COLO829 (cell line): ENCODE measurements around the gene SLX9.
A peak's percentile ranks its signal among the peaks of the same experiment; 100 is the strongest.

Experiments used
- DNase-seq: peaks from one replicate; pipeline ENCODE4 v3.0.0; 2012; ENCODE audit warnings: low spot score

SLX9 gene, protein sequence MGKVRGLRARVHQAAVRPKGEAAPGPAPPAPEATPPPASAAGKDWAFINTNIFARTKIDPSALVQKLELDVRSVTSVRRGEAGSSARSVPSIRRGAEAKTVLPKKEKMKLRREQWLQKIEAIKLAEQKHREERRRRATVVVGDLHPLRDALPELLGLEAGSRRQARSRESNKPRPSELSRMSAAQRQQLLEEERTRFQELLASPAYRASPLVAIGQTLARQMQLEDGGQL

DNA sequence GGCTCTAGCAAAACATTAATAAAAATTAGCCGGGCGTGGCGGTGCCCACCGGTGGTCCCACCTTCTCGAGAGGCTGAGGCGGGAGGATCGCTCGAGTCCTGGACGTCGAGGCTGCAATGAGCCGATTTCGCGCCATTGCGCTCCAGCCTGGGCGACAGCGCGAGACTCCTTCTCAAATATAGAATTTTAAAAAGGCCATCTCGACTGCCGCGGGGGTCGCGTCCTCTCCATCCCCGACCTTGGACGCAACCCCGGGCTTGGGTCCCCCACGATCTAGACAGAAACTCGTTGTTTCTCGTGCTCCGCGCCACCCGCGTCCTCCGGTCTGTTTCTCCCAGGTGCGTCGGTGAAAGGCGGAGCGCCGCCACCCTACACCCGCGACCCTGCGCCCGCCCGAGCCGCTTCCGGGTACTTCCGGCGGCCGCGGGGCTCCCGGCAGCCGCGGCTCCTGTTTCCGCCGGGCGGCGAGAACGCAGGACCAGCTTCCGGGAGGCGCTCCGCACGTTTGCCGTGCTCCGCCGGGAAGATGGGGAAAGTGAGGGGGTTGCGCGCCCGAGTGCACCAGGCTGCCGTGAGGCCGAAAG is at the start of gene SLX9:
Gene SLX9, plus strand, starts transcription at position 498 of the 584 bp plus-strand sequence. Its CDS starts 29 bp downstream, at position 527.
- peak; percentile 76 for DNase-seq

DNA sequence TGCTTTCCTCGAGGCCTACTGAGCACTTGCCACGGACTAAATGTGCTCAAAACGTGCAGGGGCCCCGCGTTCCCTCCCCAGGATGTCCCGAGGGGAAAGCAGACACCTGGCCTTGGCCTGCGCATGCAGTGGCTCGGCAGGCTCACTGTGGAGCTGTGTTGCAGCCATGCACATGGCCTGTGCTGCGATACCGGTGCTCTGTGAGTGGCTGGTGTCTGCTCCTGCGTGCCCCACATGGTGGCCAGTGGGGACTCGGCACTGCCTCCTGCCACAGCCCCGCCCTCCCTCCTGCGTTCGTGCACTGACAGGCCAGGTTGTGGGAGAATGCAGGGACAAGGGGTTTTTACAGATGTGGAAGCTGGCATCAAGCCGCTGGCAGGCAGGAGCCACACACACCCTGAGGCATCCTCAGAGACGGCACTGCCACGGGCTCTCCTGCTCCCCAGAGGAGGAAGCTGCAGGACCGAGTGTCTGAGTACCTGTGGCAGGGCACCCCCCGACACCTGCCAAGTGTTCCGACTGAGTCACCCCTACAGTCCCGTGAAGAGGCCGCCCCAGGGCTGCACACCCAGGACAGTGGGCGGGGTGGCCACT is 49.4 kb upstream of the SLX9 start:
- no peak for DNase-seq

DNA sequence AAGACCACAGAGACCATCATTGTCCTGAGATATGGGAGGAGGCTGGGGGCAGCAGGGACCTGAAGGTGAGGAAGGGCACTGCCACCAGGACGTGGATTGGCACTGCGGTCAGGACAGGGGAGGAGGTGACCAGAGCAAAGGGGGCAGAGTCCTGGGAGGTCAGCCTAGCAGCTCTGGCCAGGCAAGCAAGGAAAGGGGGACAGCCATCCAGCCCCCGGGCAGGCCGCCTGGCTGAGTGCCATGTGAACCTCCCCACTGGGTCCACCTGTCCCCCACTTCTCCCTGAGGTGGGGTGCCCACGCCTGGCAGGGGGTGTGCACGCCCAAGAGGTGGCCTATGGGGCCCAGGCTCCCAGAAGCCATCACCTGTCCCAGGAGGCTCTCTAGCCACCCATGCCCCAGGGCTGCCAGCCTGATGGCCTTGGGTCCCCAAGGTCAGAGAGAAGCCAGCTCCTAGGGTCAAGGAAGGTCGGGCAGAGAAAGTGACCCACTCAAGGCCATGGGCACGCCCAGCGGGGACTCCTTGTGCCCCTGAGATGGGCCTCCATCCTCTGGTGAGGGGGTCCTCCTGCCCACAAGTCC is 48.8 kb upstream of the SLX9 start:
- no peak for DNase-seq

DNA sequence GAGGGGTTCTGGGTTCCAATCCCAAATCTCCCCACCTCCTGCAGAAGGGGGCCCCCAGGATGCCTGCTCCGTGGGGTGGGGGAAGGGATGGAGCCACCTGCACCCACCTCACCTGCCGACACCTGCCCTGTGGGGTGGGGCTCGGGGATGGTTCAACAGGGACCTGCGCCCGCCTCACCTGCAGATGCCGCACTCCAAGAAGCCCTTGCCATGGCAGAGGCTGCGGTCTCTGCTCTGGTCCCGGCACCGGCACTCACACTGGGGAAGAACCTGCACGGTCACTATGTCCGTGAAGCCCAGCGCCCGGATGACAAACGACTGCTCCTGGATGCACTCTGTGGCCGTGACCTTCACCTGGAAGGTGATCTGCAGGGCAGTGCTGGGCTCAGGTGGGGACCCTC is 48.2 kb upstream of the SLX9 start:
- DNase-seq: no peak

DNA sequence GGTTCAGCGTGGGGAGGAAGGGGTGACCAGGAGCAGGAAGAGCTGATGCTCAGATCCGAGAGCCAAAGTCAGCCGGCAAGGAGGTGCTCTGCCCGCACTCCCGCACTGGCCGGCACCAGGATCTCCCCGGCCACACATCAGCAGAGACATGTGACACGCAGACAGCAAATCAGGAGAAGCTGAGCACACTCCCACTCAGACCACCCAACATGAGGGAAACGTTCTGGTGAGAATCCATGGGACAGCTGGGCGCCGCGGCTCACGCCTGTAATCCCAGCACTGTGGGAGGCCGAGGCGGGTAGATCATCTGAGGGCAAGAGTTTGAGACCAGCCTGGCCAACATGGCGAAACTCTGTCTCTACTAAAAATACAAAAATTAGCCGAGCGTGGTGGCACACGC is 47.7 kb upstream of the SLX9 start:
- DNase-seq: no peak

DNA sequence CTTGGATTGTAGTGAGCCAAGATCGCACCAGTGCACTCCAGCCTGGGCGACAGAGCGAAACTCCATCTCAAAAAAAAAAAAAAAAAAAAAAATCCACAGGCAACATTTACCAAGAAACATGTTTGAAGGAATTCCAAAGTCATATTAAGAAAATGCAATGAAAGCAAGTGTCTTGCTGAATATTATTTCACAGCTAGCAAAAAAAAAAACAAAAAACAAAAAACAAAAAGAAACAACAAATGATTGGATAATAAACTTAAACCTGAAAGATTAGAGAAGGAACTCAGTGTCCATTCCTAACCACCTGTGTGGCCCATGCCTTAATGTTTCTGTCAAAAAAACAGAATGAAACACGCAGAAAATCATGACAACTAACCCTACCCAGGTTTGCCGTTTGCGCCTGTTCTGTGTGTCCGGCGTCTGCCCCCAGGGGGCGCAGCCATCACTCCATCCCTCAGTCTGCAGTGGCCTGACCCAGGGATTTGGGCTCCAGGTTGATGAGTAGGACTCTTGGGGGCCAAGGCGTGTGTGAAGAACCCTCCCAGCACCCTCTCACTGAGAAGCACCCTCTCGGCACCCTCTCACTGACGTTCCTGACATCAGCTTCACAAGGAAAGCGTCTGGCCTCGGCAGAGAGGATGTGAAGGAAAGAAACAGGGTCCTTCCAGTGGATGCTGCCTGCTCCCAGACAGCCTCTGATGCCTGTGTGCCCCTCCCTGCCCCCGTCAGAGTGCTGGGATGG is 47.1 kb upstream of the SLX9 start:
- DNase-seq: no peak

DNA sequence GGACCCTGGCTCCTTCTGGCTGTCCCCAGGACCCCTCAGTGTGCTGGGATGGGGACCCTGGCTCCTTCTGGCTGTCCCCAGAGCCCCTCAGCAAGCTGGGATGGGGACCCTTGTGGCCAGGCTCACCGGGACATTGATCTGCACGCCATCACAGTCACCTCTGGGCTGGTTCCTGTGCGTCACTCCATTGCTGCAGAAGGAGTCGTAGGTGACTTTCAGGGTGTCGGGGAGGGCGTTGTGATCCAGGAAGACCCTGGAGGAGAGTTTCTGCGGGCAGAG is 46.6 kb upstream of the SLX9 start:
- no peak for DNase-seq

DNA sequence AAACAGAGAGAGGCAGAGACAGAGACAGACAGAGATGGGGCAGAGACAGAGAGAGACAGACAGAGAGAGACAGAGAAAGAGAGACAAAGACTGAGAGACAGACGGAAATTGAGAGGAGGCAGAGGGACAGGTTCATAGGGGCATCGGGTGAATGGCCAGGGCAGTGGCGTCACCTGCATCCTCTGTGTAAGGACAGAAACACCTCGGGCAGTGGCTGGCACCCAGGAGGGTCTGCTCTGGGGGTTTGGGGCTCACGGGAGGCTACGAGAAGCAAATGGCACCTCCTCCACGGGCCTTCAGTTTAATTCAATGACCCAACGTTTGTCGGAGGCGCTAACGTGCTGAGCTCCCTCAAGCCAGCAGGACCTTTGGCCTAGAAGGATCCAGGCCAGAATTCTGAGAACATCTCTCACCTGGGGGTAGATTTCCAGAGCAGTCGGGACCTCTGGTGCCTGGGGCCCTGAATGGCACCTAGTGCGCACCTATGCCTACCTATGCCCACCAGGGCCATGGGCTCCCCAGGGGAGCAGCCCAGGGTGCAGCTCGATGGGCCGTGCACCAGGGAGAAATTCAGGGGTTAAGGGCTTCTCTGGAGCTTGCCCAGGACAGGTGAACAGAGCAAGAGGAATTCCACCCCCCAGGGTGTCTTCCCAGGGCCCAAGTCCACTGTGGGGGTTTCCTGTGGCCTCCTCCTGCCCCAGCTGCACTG is 45.7 kb upstream of the SLX9 start:
- no peak for DNase-seq

DNA sequence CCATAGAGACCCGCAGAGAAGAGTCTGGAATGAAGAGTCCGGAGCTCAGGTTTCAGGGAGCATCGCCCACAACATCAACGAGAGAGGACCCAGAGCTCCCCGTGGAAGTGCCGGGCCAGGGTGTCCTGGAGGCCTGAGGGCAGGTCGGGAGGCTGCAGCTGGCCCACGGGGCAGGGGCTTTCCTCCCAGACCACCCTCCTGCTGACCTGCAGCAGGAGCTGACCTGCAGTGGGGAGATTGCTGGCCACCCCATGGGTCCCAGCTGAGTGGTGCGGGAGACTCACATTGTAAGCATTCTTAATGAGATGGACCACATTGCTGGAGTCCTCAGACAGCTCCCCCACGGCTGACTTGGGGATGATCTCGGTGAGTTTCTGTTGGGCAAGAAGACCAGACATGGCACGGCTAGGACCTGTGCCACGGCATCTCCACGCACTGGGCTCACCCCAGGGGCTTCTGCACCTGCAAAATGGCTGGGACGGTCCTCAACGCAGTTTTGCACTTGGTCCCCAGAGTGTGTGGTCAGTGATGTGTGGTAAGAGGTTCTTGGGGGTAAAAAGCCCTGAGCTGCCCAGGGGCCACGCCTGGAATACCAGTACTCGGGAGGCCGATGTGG is 45.0 kb upstream of the SLX9 start:
- no peak for DNase-seq

DNA sequence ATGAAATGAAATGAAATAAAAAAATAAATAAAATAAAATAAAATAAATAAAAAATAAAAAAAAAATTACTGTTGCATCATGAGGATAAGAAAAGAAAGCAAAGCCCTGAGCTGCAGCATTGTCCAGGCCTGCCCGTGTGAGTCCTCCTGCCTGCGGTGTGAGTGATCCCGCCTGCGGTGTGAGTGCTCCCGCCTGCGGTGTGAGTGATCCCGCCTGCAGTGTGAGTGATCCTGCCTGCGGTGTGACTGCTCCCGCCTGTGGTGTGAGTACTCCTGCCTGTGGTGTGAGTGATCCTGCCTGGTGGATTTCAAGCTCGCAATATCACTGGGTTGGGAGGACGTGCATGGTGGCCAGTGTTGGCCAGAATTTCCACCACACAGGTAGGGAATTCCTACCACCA is 44.0 kb upstream of the SLX9 start:
- DNase-seq: no peak

DNA sequence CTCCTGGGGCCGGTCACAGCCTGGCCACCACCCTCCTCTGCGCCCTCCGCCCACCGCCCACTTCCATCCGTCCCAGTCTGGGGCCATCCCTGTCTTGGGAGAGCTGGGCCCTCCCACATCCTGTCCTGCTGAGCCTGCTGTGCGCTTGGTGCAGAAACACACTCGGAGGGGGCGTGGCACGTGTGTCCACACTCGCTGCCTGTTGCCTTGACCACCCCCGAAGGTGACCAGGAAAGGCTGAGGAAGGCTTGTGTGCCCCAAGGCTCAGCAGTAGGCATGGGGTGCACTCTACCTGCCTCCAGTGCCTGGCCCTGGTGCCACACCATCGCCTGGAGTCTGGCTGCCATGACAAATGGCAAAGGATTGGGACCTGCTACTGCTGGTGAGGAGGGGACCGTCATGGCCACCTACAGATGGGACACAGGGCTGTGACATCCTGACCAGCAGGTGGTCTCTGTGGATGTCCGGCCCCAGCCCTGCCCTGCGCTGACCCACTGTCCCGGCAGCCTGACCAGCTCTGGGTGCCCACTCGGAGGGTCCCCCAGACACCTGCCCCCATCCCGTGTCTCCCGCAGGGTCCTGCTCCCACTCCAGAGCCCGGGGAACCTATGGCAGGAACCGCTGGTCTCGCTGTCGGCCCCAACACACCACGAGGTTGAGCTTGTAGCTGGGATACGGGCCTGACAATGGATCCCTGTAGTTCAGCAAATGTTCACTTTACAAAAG is 43.1 kb upstream of the SLX9 start:
- no peak for DNase-seq

DNA sequence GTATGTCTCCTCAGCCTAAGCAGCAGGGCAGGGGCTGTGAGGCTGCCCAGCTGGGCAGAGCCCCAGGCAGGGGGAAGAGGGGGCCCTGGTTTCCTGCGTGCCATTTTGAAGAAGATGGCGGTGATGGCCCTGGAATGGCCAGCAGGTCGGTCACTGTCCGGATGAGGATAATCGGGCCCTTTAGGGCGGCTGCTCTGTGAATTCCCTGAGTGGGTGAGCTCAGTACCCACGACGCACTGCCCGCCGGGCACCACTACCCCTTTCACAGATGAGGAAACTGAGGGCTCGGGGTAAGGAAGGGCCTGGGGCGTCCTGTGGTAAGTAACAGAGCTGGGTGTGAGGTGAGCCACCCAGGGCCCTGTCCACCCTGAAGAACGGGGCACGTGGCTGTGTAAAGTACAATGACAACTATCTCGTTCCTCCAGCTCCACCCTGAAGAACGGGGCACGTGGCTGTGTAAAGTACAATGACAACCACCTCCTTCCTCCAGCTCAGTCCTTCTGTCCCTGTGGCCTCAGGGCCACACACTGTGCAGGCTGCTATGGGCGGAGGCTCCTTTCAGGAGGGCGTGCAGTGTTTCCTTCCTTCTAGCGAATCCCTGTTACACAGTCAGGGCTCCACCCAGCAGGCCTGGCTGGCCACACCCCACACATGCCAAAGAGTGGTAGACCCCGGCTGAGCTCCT is 42.4 kb upstream of the SLX9 start:
- DNase-seq: no peak

DNA sequence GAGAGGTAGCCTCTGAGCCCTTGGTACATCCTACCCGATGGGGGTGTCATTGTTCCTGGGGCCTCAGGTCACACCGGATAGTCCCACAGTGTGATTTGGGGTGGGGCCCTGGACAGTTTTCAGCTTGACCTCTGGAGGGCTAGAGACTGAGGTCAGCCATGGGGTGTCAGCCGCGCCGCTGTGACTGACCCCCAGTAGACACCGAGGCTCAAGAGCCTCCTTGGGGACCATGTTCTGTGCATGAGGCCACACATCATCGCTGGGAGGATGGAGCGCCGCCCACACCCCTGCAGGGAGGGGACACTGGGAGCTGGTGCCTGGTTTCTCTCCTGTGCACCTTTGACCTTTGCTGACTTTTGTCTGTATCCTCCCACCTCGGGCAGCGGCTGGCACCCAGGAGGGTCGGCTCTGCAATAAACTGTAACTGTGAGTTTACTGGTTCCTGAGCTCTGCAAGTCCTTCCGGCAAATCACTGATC is 41.8 kb upstream of the SLX9 start:
- DNase-seq: no peak

DNA sequence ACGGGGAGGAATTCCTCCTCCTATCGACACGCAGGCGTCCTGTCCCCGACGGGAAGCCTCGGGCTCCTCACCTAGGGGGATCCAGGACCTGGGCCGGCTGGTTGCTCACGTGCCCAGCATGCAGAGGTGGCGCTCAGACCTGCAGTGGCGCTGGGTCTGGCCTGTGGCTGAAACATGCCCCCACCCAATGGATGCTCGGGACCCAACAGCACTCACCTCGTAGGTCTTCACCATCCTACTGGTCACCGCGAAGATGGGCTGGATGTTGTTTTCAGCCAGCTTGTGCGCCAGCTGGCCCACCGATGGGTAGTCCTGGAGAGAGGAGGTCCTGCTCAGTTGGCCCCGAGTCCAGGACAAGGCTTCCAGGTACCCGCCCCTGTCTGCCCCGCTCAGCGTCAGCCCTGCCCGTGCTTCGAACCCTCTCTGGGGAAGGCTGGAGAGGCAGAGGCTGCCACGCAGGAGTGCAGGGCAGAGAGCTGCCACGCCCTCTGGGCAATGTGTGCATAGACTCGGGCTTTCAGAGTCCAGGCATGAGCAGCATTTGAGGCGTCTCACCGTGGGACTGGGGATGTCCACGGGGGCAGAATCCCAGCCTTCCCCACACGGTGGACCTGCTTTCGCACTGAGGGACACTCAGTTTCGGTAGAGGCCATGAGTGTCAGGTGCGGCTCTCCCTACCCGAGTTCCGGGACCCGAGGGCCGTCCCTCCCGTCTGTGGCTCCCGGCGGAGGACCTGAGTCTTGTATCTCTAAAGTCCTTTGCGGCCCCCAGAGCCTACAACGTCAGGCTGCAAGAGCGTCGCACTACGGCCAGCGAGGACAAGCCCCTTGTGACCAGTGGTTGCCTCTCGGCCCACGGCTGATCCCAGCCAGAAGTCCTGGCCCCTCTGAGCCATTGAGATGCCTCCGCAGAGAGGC is 40.7 kb upstream of the SLX9 start:
- no peak for DNase-seq

DNA sequence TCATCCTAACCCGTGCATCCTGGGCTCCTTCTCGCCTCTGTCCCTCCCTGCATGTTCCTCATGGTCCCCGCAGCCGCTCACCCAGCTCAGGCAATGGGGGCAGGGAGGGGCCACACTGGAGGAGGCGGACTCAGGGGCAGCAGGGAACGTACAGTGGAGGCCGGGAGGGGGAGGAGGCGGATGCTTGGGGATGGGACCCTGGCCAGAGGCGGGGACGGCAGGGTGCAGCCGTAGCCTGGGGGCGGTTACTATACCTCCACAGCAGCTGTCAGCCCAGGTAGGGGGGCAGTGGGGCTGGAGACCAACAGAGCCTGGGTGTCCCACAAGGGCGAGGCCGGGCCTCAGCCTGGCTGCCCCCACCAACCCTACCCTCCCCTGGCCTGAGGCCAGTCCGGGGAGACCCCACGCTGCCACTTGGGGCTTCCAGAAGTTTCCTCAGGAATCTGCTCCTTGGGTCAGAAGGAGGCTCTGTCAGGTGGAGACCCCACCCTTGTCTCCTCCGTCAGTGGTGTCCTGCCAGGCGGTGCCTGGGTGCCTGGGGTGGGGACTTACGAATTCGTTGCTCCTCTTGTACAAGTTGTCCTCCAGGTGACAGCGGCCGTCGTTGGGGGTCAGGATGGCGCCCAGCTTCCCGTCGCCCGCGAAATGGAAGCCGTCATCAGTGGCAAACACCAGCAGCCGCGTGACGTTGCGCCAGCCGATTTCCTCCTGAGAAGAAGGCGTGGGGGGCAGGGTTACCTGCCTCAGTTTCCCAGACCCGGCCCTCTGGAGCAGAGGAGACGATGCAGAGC is 39.9 kb upstream of the SLX9 start:
- DNase-seq: no peak

DNA sequence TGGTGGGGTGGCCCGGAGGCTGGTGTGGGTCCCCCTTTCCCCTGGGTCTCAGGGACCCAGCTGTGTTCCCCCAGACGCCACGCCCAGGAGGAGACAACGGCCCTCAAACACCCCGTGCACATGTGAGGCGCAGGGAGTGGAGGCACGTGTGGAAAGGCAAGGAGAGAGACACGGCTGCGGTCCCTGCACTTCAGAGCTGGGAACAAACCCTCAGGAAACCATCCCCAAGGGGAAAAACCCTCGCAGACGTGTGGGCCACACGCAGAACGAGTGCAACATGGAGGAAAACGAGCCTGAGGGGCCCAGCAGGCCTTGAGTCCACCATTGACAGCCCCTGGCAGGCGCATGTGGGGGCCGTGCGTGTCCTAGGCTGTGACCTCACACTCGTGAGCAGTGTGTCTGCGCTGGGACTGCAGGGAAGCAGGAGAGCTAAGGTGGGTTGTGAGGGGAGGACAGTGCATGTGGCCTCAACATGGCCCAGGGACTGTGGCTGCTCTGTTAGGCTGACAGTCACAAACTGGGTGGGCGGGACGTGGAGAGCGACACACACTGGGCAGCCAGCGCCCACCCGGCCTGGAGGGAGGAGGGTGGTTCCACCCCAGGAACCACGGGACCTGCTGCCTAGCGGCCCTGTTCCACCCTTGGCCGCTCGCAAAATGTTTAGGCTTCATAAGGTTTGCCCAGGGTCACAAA is 39.1 kb upstream of the SLX9 start:
- no peak for DNase-seq

DNA sequence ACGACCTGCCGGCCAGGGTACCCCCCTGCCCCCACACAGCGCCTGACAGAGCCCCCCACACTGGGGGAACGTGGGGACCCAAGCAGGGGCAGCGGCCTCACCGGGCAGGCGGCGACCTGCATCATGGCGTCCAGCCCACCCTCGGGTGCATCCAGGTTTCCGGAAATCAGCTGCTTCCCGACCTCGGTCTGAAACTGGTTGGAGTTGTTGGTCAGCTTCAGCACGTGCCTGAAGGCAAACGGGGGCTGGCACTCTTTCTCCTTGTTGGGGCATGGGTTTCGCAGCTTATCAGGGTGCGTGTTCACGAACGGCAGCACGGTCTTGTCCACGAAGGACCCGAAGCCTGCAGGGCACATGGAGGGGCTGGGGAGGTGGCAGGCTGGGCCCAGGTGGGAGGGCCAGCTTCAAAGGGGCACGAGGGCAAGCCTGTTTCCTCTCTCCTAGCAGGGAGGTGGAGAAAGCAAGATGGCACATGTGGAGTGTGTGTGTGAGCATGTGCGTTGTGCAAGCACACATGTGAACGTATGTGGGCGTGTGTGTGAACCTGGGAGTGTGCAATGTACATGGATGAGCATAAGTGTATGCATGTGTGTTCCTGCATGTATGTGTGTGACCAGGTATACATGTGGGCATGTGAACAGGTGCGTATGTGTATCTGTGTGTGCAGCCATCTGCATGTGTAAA is 38.3 kb upstream of the SLX9 start:
- no peak for DNase-seq
